IMR-90 (cell line): ENCODE results near the gene KLHL8.

Source experiments
- CTCF ChIP-seq: conservative IDR thresholded peaks from 2 replicates; pipeline ENCODE4 v1.5.1; 2012; ENCODE audit warnings: mild to moderate bottlenecking, low read depth, low read length, improper control_type of control experiment
- POLR2A ChIP-seq: IDR thresholded peaks from 2 replicates; pipeline ENCODE4 v1.6.1; 2012; ENCODE audit warnings: mild to moderate bottlenecking, low read depth, low read length

GRCh38 chr4:87268411-87268810 is 48.0 kb upstream of the KLHL8 start:
- TF ChIP-seq CTCF, result no peak
- no peak for TF ChIP-seq POLR2A
